HEK293 (cell line): ENCODE measurements around the gene NCKAP5.

Experiments used
- CTCF ChIA-PET: fragments of 350-600 bp; formaldehyde crosslinking; extraction: SDS; loops from one replicate; lab custom pipeline; 2021; ENCODE audit warnings: antibody characterized with exemption; lab: Yijun Ruan, JAX
- POLR2A ChIA-PET: fragments of 300-600 bp; formaldehyde crosslinking; extraction: SDS; loops from one replicate; lab custom pipeline; 2020; ENCODE audit warnings: antibody characterized with exemption, inconsistent platforms; lab: Yijun Ruan, JAX
- H3K27ac ChIP-seq: fragments of 200-500 bp; sonication (Bioruptor generic); 2 replicates; pipeline ENCODE4 v1.5.1; 2014; ENCODE audit warnings: low read depth, low read length, control low read depth, inconsistent platforms; ENCODE audit errors: extremely low read depth
- H3K36me3 ChIP-seq, 2 experiments: fragments of 200-500 bp in 1 of 2; sonication (Bioruptor generic) in 1 of 2; 1 replicate in 1 of 2; 2 replicates in 1 of 2; pipeline ENCODE4 v1.5.1; 2014 to 2017; ENCODE audit warnings: inconsistent platforms in 2 of 2, low read length in 2 of 2; ENCODE audit not compliant: control insufficient read depth in 2 of 2, insufficient read depth in 1 of 2
- H3K4me1 ChIP-seq: fragments of 200-500 bp; sonication (Bioruptor generic); 2 replicates; pipeline ENCODE4 v1.5.1; 2014; ENCODE audit warnings: mild to moderate bottlenecking, low read length, inconsistent platforms; ENCODE audit not compliant: control insufficient read depth, insufficient read depth
- H3K4me3 ChIP-seq: 2 replicates; pipeline ENCODE4 v1.5.1; 2011; ENCODE audit warnings: low read depth, mild to moderate bottlenecking, control low read depth, low read length, moderate library complexity
- H3K9me3 ChIP-seq: fragments of 200-500 bp; sonication (Bioruptor generic); 2 replicates; pipeline ENCODE4 v1.5.1; 2014; ENCODE audit warnings: low read depth, low read length, inconsistent platforms; ENCODE audit not compliant: control insufficient read depth, insufficient read depth
- ATF2 ChIP-seq: fragments of 450-650 bp; formaldehyde crosslinking; IDR thresholded peaks from 2 replicates; pipeline ENCODE4 v1.5.1; 2016; ENCODE audit warnings: missing biosample characterization, missing genetic modification characterization, low read depth
- BCL6B ChIP-seq: fragments of 450-650 bp; formaldehyde crosslinking; IDR thresholded peaks from 2 replicates; pipeline ENCODE4 v1.5.1; 2017; ENCODE audit warnings: missing biosample characterization, missing genetic modification characterization
- RBAK ChIP-seq: fragments of 450-650 bp; formaldehyde crosslinking; IDR thresholded peaks from 2 replicates; pipeline ENCODE4 v1.5.1; 2016; ENCODE audit warnings: missing biosample characterization, missing genetic modification characterization
- SP2 ChIP-seq: fragments of 450-650 bp; formaldehyde crosslinking; IDR thresholded peaks from 2 replicates; pipeline ENCODE4 v1.5.1; 2016; ENCODE audit warnings: missing biosample characterization, missing genetic modification characterization
- ZBTB6 ChIP-seq: fragments of 450-650 bp; formaldehyde crosslinking; IDR thresholded peaks from 2 replicates; pipeline ENCODE4 v1.5.1; 2017; ENCODE audit warnings: missing biosample characterization, missing genetic modification characterization
- ZBTB8A ChIP-seq: fragments of 450-650 bp; formaldehyde crosslinking; IDR thresholded peaks from 2 replicates; pipeline ENCODE4 v1.5.1; 2016; ENCODE audit warnings: missing biosample characterization, missing genetic modification characterization
- ZEB2 ChIP-seq: fragments of 450-650 bp; formaldehyde crosslinking; IDR thresholded peaks from 2 replicates; pipeline ENCODE4 v1.5.1; 2016; ENCODE audit warnings: missing biosample characterization, missing genetic modification characterization
- ZNF214 ChIP-seq: fragments of 450-650 bp; formaldehyde crosslinking; IDR thresholded peaks from 2 replicates; pipeline ENCODE4 v1.5.1; 2017; ENCODE audit warnings: missing biosample characterization, mild to moderate bottlenecking, missing genetic modification characterization, borderline replicate concordance
- ZNF239 ChIP-seq: fragments of 450-650 bp; formaldehyde crosslinking; IDR thresholded peaks from 2 replicates; pipeline ENCODE4 v1.5.1; 2016; ENCODE audit warnings: missing biosample characterization, missing genetic modification characterization
- ZNF274 ChIP-seq, 2 experiments: fragments of 200-500 bp in 1 of 2; fragments of 450-650 bp in 1 of 2; sonication (Bioruptor generic) in 1 of 2; formaldehyde crosslinking in 1 of 2; IDR thresholded peaks; 2 replicates each; pipeline versions ENCODE4 v1.5.1 to v1.6.1; 2014 to 2016; ENCODE audit warnings: borderline replicate concordance in 1 of 2, inconsistent platforms in 1 of 2, low read length in 1 of 2, missing biosample characterization in 1 of 2, missing genetic modification characterization in 1 of 2
- ZNF280D ChIP-seq: fragments of 450-650 bp; formaldehyde crosslinking; IDR thresholded peaks from 2 replicates; pipeline ENCODE4 v1.5.1; 2016; ENCODE audit warnings: missing biosample characterization, missing genetic modification characterization
- ZNF324 ChIP-seq: fragments of 450-650 bp; formaldehyde crosslinking; IDR thresholded peaks from 2 replicates; pipeline ENCODE4 v1.5.1; 2016; ENCODE audit warnings: missing biosample characterization, missing genetic modification characterization
- ZNF558 ChIP-seq: fragments of 450-650 bp; formaldehyde crosslinking; IDR thresholded peaks from 2 replicates; pipeline ENCODE4 v1.5.1; 2016; ENCODE audit warnings: missing biosample characterization, missing genetic modification characterization
- ZNF571 ChIP-seq: fragments of 450-650 bp; formaldehyde crosslinking; IDR thresholded peaks from 2 replicates; pipeline ENCODE4 v1.5.0; 2017; ENCODE audit warnings: missing biosample characterization, missing genetic modification characterization
- ZNF600 ChIP-seq: fragments of 450-650 bp; formaldehyde crosslinking; IDR thresholded peaks from 2 replicates; pipeline ENCODE4 v1.5.1; 2016; ENCODE audit warnings: missing biosample characterization, missing genetic modification characterization
- ZNF791 ChIP-seq: fragments of 450-650 bp; formaldehyde crosslinking; IDR thresholded peaks from 2 replicates; pipeline ENCODE4 v1.5.1; 2016; ENCODE audit warnings: missing biosample characterization, missing genetic modification characterization
- ZSCAN16 ChIP-seq: fragments of 450-650 bp; formaldehyde crosslinking; IDR thresholded peaks from 2 replicates; pipeline ENCODE4 v1.5.1; 2016; ENCODE audit warnings: missing biosample characterization, missing genetic modification characterization

NCKAP5 gene

GRCh38 chr2:133581010-133581760, 12.9 kb upstream of the NCKAP5 start:
- Histone ChIP-seq H3K27ac (no peak overlapping the region), H3K36me3 (no peaks in the 10 kb centered on the region), H3K9me3 (no peaks in the 10 kb centered on the region), H3K4me1 (no peaks in the 10 kb centered on the region), H3K4me3 (no peak overlapping the region)
- POLR2A ChIA-PET, result no interaction called here
- TF ChIP-seq SP2 (tag by site-specific recombination) (no peak), ZBTB8A (tag by site-specific recombination) (no peak), ZNF239 (tag by site-specific recombination) (no peak), ATF2 (0 out of 2 replicates have a peak, but pooled peaks have one; percentile 17), ZBTB6 (no peak), ZEB2 (tag by site-specific recombination) (no peak), ZNF558 (tag by site-specific recombination) (no peak)
- CTCF ChIA-PET, result interaction anchor here (0.6 to 2.1 kb wide), 4 partner anchors 26 to 460 kb away, joined by 3 to 5 read pairs (median 3); no protein-coding TSS in a partner anchor

- POLR2A ChIA-PET, result interaction anchor here (1.2 kb wide), 1 partner anchor 96 kb away, joined by 4 read pairs; no protein-coding TSS in a partner anchor
- no peaks in the 10 kb centered on the region for H3K4me1 ChIP-seq
- H3K4me3 ChIP-seq, result no peak overlapping the region
- no peaks in the 10 kb centered on the region for H3K36me3 ChIP-seq
- CTCF ChIA-PET, result interaction anchor here (0.5 to 2.1 kb wide), 3 partner anchors 28 to 265 kb away, joined by 3 to 5 read pairs (median 3); no protein-coding TSS in a partner anchor
- no peaks in the 10 kb centered on the region for H3K9me3 ChIP-seq
- no peak overlapping the region for H3K27ac ChIP-seq
- TF ChIP-seq ZNF600 (tag by site-specific recombination) (no peak), ZNF571 (no peak)
These were observed 11.0 kb upstream of the NCKAP5 start for GRCh38 chr2:133579274-133579673.

GRCh38 chr2:133576714-133577113, 8.5 kb upstream of the NCKAP5 start:
- CTCF ChIA-PET, result interaction anchor here (1.0 to 1.3 kb wide), 3 partner anchors 9 to 180 kb away, joined by 3 to 4 read pairs (median 4); no protein-coding TSS in a partner anchor

More at GRCh38 chr2:133576714-133577113, 8.5 kb upstream of the NCKAP5 start:
- H3K9me3 ChIP-seq, result no peaks in the 10 kb centered on the region
- TF ChIP-seq ZSCAN16 (tag by site-specific recombination) (no peak), ZNF214 (tag by site-specific recombination) (no peak), BCL6B (tag by site-specific recombination) (no peak), RBAK (no peak), ZNF791 (no peak), ZNF274 (IDR thresholded peaks at IDR 0.05; ENCODE audit: low read length) (no peak), ZNF274 (tag by site-specific recombination; IDR thresholded peaks at IDR 0.05; ENCODE audit: borderline replicate concordance) (no peak), ZNF280D (tag by site-specific recombination) (no peak), ZNF324 (no peak)
- H3K36me3 ChIP-seq, result no peaks in the 10 kb centered on the region
- no peaks in the 10 kb centered on the region for H3K4me1 ChIP-seq
- POLR2A ChIA-PET, result no interaction called here
- H3K4me3 ChIP-seq, result no peak overlapping the region
- H3K27ac ChIP-seq, result no peak overlapping the region
